Sigmoid colon (tissue), 4 donors: ENCODE measurements around the gene UNC93B1.

Experiments
- CTCF ChIP-seq, 4 experiments: fragments of 450-650 bp in 3 of 4; fragments of 200-600 bp in 1 of 4; IDR thresholded peaks; one replicate each; pipeline ENCODE4 v1.5.1; 2016 to 2019; ENCODE audit warnings: antibody characterized with exemption in 4 of 4, mild to moderate bottlenecking in 3 of 4, moderate library complexity in 2 of 4
- POLR2AphosphoS5 ChIP-seq, 4 donors: sonication (generic); formaldehyde crosslinking; IDR thresholded peaks; one replicate each; pipeline ENCODE4 v1.6.1; 2017; ENCODE audit warnings: antibody characterized with exemption in 4 of 4

GRCh38 chr11:68027667-68028066, 23.8 kb upstream of the UNC93B1 start:
- TF ChIP-seq POLR2AphosphoS5 (IDR thresholded peaks at IDR 0.05) (no peak), CTCF (IDR thresholded peaks at IDR 0.05) (no peak)
